ENCODE results near the gene CDH8.
"Not testable (repeated sequence)": the region's sequence is repeated elsewhere in the genome, so short reads cannot be mapped to it uniquely, and the experiment has no call there.

Gene CDH8

DNA sequence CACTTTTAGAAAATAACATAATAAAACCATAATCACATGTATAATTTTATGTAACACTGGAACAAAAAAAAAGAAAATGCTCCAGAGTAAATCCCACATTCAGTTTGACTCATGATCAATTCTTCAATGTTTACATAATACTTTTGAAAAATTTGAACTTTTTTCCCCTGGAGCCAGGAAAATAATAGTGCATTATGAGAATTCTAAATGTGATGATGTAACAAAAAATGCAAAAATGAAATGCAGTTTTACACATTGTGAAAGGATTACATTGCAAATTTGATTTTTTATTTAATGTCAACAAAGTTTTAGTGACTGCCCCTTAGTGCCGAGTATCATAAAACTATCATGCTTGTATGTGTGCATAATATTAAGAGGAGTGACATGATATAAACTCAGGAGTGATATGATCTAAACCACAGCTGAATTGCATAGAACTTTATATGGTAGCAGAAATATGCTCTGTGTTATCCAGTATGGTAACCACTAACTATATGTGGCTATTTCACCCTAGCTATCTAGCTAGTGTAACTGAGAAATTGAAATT, 238.2 kb downstream of the CDH8 start:
- no peak for FAIRE-seq
- DNase-seq (ENCODE audit: low spot score) = no peak

DNA sequence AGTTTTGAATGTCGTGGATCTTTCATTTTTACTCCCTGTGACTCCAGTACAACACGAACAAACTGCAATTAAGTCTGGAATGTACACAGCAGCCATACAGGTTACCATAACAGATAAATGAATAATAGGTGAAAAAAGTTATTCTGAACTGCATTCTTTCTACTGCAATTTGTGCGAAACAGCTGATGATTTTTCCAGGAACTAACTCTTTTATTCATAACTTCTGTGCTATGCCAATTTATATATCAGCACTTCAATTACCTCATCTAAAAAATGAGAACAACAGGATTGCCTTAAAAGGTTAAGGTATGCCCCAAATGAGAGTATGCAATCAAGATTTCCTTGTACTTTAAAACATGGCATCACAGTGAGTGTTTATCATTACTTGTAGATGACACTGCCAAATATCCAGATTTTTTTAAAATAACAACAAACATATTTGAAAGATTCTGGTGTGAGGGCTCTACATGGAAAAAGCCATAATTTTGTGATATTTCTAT, 238.9 kb downstream of the CDH8 start:
- FAIRE-seq (no peak), DNase-seq (ENCODE audit: low spot score) (no peak)

- peak; percentile 36 for DNase-seq (ENCODE audit: low spot score)
Measured at GRCh38 chr16:61792194-61792909, 243.9 kb downstream of the CDH8 start.

DNA sequence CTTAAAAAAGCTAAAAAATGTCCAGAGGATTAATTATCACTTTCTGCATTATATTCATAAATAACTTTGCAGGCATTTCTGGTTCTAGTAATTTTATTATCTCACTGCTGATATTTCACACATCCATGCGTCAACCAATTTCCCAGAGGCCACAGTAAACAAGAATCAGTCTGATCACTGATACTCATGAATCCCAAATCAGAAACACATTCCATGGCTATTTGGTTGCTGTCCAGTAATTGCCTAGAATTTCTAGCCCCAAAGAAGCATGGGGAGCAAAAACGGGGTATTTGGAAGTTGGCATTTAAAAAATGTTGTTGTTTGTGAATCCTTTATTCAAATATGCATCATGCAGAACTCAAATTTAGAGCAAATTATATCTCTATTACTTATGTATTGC, 244.8 kb downstream of the CDH8 start:
- FAIRE-seq = no peak
- peak; percentile 5 for DNase-seq (ENCODE audit: low spot score)

More at GRCh38 chr16:61792194-61792909, 243.9 kb downstream of the CDH8 start:
- FAIRE-seq = peak; percentile 77

DNA sequence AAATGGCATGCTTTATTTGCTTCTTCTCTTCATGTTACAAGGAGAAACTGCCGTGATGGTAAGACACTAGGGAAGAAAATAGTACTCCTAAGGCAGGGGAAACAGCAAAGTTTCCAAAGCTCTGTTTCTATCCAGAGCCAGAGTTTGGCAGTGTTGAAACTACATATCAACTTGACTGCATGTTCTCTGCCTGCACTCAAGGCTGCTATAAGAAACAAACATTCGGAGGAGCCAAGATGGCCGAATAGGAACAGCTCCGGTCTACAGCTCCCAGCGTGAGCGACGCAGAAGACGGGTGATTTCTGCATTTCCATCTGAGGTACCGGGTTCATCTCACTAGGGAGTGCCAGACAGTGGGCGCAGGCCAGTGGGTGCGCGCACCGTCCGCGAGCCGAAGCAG, 254.4 kb downstream of the CDH8 start:
- DNase-seq (ENCODE audit: low spot score); FAIRE-seq: not testable (repeated sequence)

DNA sequence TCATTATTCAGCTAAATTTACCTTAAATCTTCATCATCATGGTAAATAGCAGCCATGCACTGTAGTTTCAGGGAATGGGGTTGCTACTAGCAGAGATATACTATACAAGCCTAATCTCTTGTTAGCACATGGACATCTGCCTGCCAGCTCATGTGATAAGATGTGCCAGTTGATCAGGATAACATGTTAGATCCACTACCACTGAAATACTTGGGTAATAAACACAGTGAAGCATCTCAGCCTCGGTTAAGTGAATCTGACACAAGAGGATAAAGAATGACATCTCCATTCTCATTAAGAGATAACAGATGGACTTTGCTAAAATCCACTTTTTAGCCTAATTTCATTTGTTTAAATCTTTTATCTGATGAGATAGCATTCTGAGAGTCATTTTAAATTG, 256.1 kb downstream of the CDH8 start:
- DNase-seq (ENCODE audit: low spot score) (no peak), FAIRE-seq (no peak)

- DNase-seq (ENCODE audit: low spot score) = no peak
- no peak for FAIRE-seq
Measured at GRCh38 chr16:61770301-61770700, 265.9 kb downstream of the CDH8 start.

DNA sequence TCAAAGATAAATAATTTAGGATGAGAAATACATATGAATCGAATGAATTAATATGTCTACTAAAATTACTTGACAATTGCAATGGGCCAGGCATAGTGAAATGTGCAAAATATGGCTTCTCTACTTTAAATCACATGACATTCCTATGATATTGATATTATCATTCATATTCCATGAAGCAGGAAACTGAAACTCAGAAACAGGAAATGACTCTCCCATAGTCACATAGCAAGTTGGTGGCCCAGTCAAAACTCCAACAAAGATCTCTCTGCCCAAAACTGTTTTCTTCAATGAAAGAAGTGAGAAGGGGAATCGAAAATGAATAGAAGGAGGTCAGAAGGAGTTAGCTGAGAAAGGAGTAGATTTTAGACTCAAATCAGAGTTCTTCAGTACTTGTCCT, 272.2 kb downstream of the CDH8 start:
- DNase-seq (ENCODE audit: low spot score) (no peak), FAIRE-seq (no peak)

DNA sequence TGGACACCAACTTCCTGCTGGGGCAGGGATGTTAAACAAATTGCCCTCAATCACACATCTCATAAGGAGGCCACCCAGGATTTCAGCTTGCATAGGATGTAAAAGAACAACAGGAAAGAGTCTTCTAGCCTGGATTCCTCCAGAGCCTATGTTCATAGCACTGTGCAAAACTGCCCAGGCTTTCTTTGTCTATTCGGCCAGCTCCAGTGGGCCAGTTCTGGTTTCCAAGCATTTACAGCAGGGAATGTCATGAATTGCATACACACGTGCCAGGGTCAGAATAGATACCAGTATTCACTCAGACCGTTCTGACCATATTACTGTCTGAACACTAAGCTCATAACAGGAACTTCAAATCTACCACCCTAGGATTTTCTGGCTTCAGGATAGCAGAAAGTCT, 273.2 kb downstream of the CDH8 start:
- DNase-seq (ENCODE audit: low spot score) (no peak), FAIRE-seq (no peak)

- FAIRE-seq (no peak), DNase-seq (ENCODE audit: low spot score) (no peak)
Measured at GRCh38 chr16:61730997-61731396, 305.2 kb downstream of the CDH8 start.

- DNase-seq (ENCODE audit: low spot score) (no peak), FAIRE-seq (no peak)
Measured at GRCh38 chr16:61726701-61727100, 309.5 kb downstream of the CDH8 start.

DNA sequence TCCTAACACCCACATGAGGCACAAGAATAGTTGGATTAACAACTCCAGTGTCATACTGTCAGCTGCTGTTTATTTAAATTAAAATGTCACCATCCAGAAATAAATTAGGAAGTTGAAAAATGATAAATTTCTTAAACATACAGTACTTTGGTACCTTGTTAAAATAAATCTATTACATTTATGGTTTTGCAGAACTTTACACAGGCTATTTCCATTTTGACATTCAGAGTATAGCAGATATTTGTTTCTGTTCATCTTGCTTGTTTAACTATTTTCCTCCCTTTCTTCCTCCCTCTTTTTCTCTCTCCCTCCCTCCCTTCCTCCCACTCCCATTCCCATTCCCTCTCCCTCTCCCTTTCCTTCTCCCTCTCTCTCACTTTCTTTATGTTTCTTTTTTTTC, 310.1 kb downstream of the CDH8 start:
- DNase-seq (ENCODE audit: low spot score) = no peak
- FAIRE-seq = no peak

GRCh38 chr16:61721544-61721943, 314.7 kb downstream of the CDH8 start:
- FAIRE-seq (no peak), DNase-seq (ENCODE audit: low spot score) (no peak)

GRCh38 chr16:61715393-61715792, 320.8 kb downstream of the CDH8 start:
- FAIRE-seq = no peak
- DNase-seq (ENCODE audit: low spot score) = no peak

- DNase-seq (ENCODE audit: low spot score) (no peak), FAIRE-seq (no peak)
Measured at GRCh38 chr16:61713787-61714186, 322.5 kb downstream of the CDH8 start.

DNA sequence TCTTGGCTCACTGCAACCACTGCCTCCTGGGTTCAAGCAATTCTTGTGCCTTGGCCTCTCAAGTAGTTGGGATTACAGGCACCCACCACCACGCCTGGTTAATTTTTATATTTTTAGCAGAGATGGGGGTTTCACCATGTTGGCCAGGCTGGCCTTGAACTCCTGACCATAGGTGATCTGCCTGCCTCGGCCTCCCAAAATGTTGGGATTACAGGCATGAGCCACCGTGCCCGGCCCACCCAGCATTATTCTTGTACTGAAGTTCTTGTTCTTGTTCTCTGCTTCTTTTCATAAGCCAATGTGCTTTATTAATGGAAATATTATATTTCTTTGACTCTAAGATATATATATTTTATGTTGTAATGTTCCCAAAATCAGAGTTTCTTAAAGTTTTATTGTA, 336.6 kb downstream of the CDH8 start:
- DNase-seq (ENCODE audit: low spot score); FAIRE-seq: not testable (repeated sequence)

DNA sequence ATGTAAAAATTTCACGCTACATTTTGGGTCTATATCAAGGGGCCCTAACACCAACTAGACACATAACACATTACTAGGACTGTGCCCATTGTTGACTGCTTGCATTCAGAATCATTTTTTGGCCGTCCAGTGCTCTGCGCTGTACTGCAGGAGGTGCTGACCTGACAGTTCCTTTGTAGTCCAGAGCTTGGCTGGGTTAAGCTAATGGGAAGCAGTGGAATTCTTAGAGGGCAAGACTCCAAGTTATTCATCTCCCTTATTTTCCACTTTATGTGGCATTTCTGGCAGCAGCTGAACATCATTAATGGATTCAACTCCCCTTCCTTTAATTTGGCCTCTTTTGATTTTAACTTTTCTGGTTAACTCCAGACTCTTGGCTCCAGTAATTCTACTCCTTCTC, 351.7 kb downstream of the CDH8 start:
- FAIRE-seq = no peak
- DNase-seq (ENCODE audit: low spot score) = no peak

DNA sequence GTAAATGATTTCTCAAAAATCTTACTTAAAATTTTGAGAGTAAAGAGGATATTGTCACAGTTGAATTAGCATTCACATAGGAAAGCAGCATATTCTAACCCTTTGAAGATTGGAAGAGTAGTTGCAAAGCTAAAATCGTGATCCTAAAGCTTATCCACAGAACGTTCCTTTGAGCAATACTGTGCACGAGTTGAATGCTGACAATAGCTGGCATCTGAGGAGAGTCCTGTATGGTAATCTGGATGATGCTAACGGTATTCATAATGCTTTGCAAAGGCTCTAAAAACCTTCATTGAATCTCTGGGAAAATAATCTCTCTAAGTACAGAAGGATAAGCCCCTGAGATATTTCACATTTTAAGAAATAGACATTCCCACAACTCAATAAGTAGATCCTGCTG, 354.6 kb downstream of the CDH8 start:
- no peak for FAIRE-seq
- no peak for DNase-seq (ENCODE audit: low spot score)

- FAIRE-seq (no peak), DNase-seq (ENCODE audit: low spot score) (no peak)
Measured at GRCh38 chr16:61681124-61681523, 355.1 kb downstream of the CDH8 start.

- DNase-seq (ENCODE audit: low spot score) (no peak), FAIRE-seq (no peak)
Measured at GRCh38 chr16:61678182-61678581, 358.1 kb downstream of the CDH8 start.

DNA sequence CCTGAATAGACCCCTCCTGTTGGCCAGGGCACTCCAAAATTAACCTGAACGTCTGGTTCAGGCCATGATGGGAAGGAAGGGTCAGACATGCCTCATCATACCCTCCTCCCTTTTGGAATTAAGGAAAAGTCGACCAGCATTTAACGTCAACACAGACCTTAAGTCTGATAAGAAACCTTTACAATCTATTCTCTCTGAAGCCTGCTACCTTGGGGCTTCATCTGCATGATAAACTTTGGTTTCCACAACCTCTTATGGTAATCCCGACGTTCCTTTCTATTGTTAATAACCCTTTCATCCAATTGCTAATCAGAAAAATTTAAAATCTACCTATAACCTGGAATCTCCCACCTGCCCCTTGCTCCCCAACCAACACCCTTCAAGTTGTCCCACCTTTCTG, 358.5 kb downstream of the CDH8 start:
- FAIRE-seq = no peak
- DNase-seq (ENCODE audit: low spot score) = no peak

DNA sequence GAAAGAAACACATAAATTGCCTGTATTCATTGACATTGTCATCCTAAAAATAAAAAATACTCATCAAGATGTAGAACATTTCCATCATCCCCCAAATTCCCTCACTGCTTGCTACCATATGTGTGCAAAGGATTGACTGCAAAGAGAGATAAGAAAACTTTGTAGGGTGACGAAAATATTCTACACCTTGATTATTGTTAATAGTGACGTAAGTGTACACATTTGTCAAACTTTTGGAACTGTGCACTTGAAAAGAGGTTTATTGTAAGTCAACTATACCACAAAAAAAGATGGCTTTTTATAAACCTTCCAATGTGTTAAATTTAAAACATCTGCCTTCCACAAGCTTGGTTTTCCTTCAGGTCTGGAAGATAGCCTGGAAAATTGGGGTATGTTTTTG, 359.5 kb downstream of the CDH8 start:
- FAIRE-seq = no peak

DNA sequence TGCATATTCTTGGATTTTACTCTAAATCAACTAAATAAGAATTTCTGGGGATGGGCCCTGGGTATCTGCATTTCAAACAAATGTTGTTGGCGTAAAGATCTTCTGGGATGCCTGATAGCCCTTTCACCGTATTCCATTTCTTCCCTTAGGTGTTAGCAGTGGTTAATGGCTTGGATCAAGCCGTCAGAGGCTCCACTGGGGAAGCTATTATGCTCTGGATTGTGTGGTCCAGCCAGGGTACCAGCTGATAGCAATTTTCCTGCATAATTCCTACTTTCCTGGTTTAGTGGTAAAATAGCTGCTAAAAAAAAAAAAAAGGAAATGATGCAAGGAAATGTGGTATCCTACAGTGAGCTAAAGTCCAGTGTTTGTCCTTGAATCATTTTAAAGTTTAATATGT, 365.1 kb downstream of the CDH8 start:
- FAIRE-seq (no peak), DNase-seq (ENCODE audit: low spot score) (no peak)

More for the DNA sequence above, 359.5 kb downstream of the CDH8 start:
- DNase-seq (ENCODE audit: low spot score) = no peak
